ENCODE measurements around the gene ARFRP1. TPM values are rescaled to one million over a fixed set of nuclear protein-coding genes. Genes with fewer than 3 reads are reported as not detected.

ARFRP1 gene
- total and polyA plus RNA-seq, 2 of the 13 experiments (the other 11 are each of a cell fraction or from before 2014, with no cell fraction given) = 32.0 to 51.1 TPM

GRCh38 chr20:63707558-63708300, at the start of gene ARFRP1, which contains the start of gene ZGPAT (continued):
- TF ChIP-seq ZNF407 (CRISPR knock-in tag; IDR thresholded peaks at IDR 0.05; ENCODE audit: not compliant biosample characterization) (peak; percentile 96), ZNF350 (CRISPR knock-in tag; IDR thresholded peaks at IDR 0.05; ENCODE audit: borderline replicate concordance, low read depth) (peak; percentile 16; the same call in 1 of the 2 replicates), ZNF749 (CRISPR knock-in tag; IDR thresholded peaks at IDR 0.05; ENCODE audit: borderline replicate concordance) (peak; percentile 80; the same call in 1 of the 2 replicates), ZBTB44 (CRISPR knock-in tag; IDR thresholded peaks at IDR 0.05) (peak; percentile 68; the same call in 1 of the 2 replicates), ZNF674 (CRISPR knock-in tag; IDR thresholded peaks at IDR 0.05; ENCODE audit: low read depth) (peak; percentile 74; the same call in 1 of the 2 replicates), DZIP1 (CRISPR knock-in tag; IDR thresholded peaks at IDR 0.05) (peak; percentile 72), ZNF790 (CRISPR knock-in tag; IDR thresholded peaks at IDR 0.05; ENCODE audit: borderline replicate concordance) (peak; percentile 95; the same call in 1 of the 2 replicates), ZNF547 (CRISPR knock-in tag; IDR thresholded peaks at IDR 0.05) (peak; percentile 92), TBX3 (IDR thresholded peaks at IDR 0.05; ENCODE audit: borderline replicate concordance) (peak; percentile 20; the same call in 1 of the 2 replicates), ZNF414 (CRISPR knock-in tag; IDR thresholded peaks at IDR 0.05) (peak; percentile 77), NCOA5 (CRISPR knock-in tag; IDR thresholded peaks at IDR 0.05) (no peak), NFE2L2 (IDR thresholded peaks at IDR 0.05; ENCODE audit: low read length) (no peak), ZNF207 (IDR thresholded peaks at IDR 0.05; ENCODE audit: borderline replicate concordance) (no peak), FOXA1 (IDR thresholded peaks at IDR 0.05) (no peak), FOXA1 (CRISPR knock-in tag; IDR thresholded peaks at IDR 0.05) (peak; percentile 60), ZNF253 (CRISPR knock-in tag; IDR thresholded peaks at IDR 0.05; ENCODE audit: borderline replicate concordance) (peak; percentile 86)
